Tibial nerve (tissue), 4 donors: ENCODE measurements around the gene SH3D21.

Source experiments
- CTCF ChIP-seq, 5 experiments: fragments of 200-600 bp in 3 of 5; fragments of 450-650 bp in 2 of 5; sonication (generic) in 3 of 5; IDR thresholded peaks; one replicate each; pipeline ENCODE4 v1.5.1; 2016 to 2019; ENCODE audit warnings: antibody characterized with exemption in 5 of 5, mild to moderate bottlenecking in 3 of 5, moderate library complexity in 2 of 5
- EP300 ChIP-seq, 2 donors: sonication (generic); formaldehyde crosslinking; IDR thresholded peaks; one replicate each; pipeline ENCODE4 v1.6.1; 2017; ENCODE audit warnings: antibody characterized with exemption in 2 of 2, mild to moderate bottlenecking in 1 of 2
- POLR2A ChIP-seq, 2 donors: fragments of 450-650 bp; IDR thresholded peaks; one replicate each; pipeline ENCODE4 v1.6.1; 2017; ENCODE audit warnings: antibody characterized with exemption in 2 of 2, mild to moderate bottlenecking in 2 of 2, moderate library complexity in 2 of 2

GRCh38 chr1:36367798-36368197, 61.6 kb downstream of the SH3D21 start:
- TF ChIP-seq CTCF (IDR thresholded peaks at IDR 0.05) (no peak), POLR2A (IDR thresholded peaks at IDR 0.05) (no peak), EP300 (IDR thresholded peaks at IDR 0.05) (no peak)
